HepG2 (cell line): Measurements from ENCODE around the gene YIPF4. TPM values are rescaled to one million over a fixed set of nuclear protein-coding genes. Genes with fewer than 3 reads are reported as not detected.

Source experiments
- CEBPG ChIP-seq: IDR thresholded peaks from 2 replicates; pipeline ENCODE4 v1.6.1; 2016
- GATA4 ChIP-seq: sonication (generic); IDR thresholded peaks from 2 replicates; pipeline ENCODE4 v1.6.1; 2016; ENCODE audit warnings: antibody characterized with exemption, low read depth, borderline replicate concordance
- GPN1 ChIP-seq: sonication (generic); formaldehyde crosslinking; IDR thresholded peaks from 2 replicates; pipeline ENCODE4 v1.5.1; 2020; ENCODE audit warnings: missing genetic modification reagents, borderline replicate concordance
- HMG20A ChIP-seq: IDR thresholded peaks from 2 replicates; pipeline ENCODE4 v1.6.1; 2016; ENCODE audit warnings: borderline replicate concordance
- JUND ChIP-seq: sonication (generic); formaldehyde crosslinking; IDR thresholded peaks from 2 replicates; pipeline ENCODE4 v1.8.0; 2022; ENCODE audit warnings: mild to moderate bottlenecking, missing genetic modification reagents
- KLF6 ChIP-seq: IDR thresholded peaks from 2 replicates; pipeline ENCODE4 v1.8.0; 2016; ENCODE audit warnings: missing biosample characterization, missing genetic modification reagents
- MED1 ChIP-seq: sonication (generic); formaldehyde crosslinking; IDR thresholded peaks from 2 replicates; pipeline ENCODE4 v1.4.0; 2020; ENCODE audit warnings: missing genetic modification reagents
- MIXL1 ChIP-seq: IDR thresholded peaks from 2 replicates; pipeline ENCODE4 v1.6.1; 2016
- MTA1 ChIP-seq: sonication (generic); formaldehyde crosslinking; IDR thresholded peaks from 2 replicates; pipeline ENCODE4 v1.4.0; 2020; ENCODE audit warnings: missing genetic modification reagents, mild to moderate bottlenecking, borderline replicate concordance
- MTERF4 ChIP-seq: sonication (generic); formaldehyde crosslinking; IDR thresholded peaks from 2 replicates; pipeline ENCODE4 v1.8.0; 2023; ENCODE audit warnings: mild to moderate bottlenecking, missing genetic modification reagents
- NAIF1 ChIP-seq: sonication (generic); formaldehyde crosslinking; IDR thresholded peaks from 2 replicates; pipeline ENCODE4 v1.5.0; 2020; ENCODE audit warnings: mild to moderate bottlenecking, missing genetic modification reagents, borderline replicate concordance
- NCOA5 ChIP-seq: sonication (generic); formaldehyde crosslinking; IDR thresholded peaks from 2 replicates; pipeline ENCODE4 v1.4.0; 2020; ENCODE audit warnings: missing genetic modification reagents
- NR2F6 ChIP-seq, 2 experiments: IDR thresholded peaks; 2 replicates each; pipeline ENCODE4 v1.6.1; 2016; ENCODE audit warnings: antibody characterized with exemption in 1 of 2, mild to moderate bottlenecking in 1 of 2
- PHF21A ChIP-seq: sonication (generic); formaldehyde crosslinking; IDR thresholded peaks from 2 replicates; pipeline ENCODE4 v1.5.0; 2020; ENCODE audit warnings: mild to moderate bottlenecking, missing genetic modification reagents
- RXRB ChIP-seq: IDR thresholded peaks from 2 replicates; pipeline ENCODE4 v1.6.1; 2016; ENCODE audit warnings: borderline replicate concordance, missing genetic modification reagents, missing compliant biosample characterization
- SP2 ChIP-seq: sonication (generic); formaldehyde crosslinking; IDR thresholded peaks from 2 replicates; pipeline ENCODE4 v1.5.1; 2020; ENCODE audit warnings: mild to moderate bottlenecking, missing genetic modification reagents
- SRF ChIP-seq: IDR thresholded peaks from 2 replicates; pipeline ENCODE4 v1.6.1; 2011; ENCODE audit warnings: mild to moderate bottlenecking, low read depth, low read length, moderate library complexity
- TMF1 ChIP-seq: sonication (generic); formaldehyde crosslinking; IDR thresholded peaks from 2 replicates; pipeline ENCODE4 v1.8.1; 2022; ENCODE audit warnings: low read depth, missing genetic modification reagents
- ZC3H4 ChIP-seq: sonication (generic); formaldehyde crosslinking; IDR thresholded peaks from 2 replicates; pipeline ENCODE4 v1.4.0; 2020; ENCODE audit warnings: missing genetic modification reagents, borderline replicate concordance
- ZKSCAN1 ChIP-seq: fragments of 150-350 bp; IDR thresholded peaks from 2 replicates; pipeline ENCODE4 v1.6.1; 2014; ENCODE audit warnings: low read length
- ZNF12 ChIP-seq: sonication (generic); formaldehyde crosslinking; IDR thresholded peaks from 2 replicates; pipeline ENCODE4 v1.5.0; 2020; ENCODE audit warnings: missing genetic modification reagents
- ZNF569 ChIP-seq: sonication (generic); formaldehyde crosslinking; IDR thresholded peaks from 2 replicates; pipeline ENCODE4 v1.5.0; 2020; ENCODE audit warnings: mild to moderate bottlenecking, missing genetic modification reagents, moderate library complexity, borderline replicate concordance
- ZNF670 ChIP-seq: sonication (generic); formaldehyde crosslinking; IDR thresholded peaks from 2 replicates; pipeline ENCODE4 v1.8.0; 2022; ENCODE audit warnings: mild to moderate bottlenecking, missing genetic modification reagents, borderline replicate concordance
- ZNF746 ChIP-seq: sonication (generic); formaldehyde crosslinking; IDR thresholded peaks from 2 replicates; pipeline ENCODE4 v1.8.0; 2022; ENCODE audit warnings: mild to moderate bottlenecking, missing genetic modification reagents
- ZNF777 ChIP-seq: sonication (generic); formaldehyde crosslinking; IDR thresholded peaks from 2 replicates; pipeline ENCODE4 v1.4.0; 2020; ENCODE audit warnings: missing genetic modification reagents
- ZNF782 ChIP-seq: sonication (generic); formaldehyde crosslinking; IDR thresholded peaks from 2 replicates; pipeline ENCODE4 v1.4.0; 2020; ENCODE audit warnings: missing genetic modification reagents, mild to moderate bottlenecking, borderline replicate concordance
- ZSCAN25 ChIP-seq: sonication (generic); formaldehyde crosslinking; IDR thresholded peaks from 2 replicates; pipeline ENCODE4 v1.8.0; 2022; ENCODE audit warnings: mild to moderate bottlenecking, missing genetic modification reagents
- polyA plus RNA-seq, 8 experiments: library from polyadenylated mRNA; depleted of rRNA in 3 of 8; stranded (reverse) in 7 of 8; unstranded in 1 of 8; fragments of >200 nt; fragmentation: Illumina TruSeq in 4 of 8; extraction: Trizol in 4 of 8; gene quantifications; 2 replicates each; pipeline versions ENCODE4 v1.2.1 to v1.2.3, GENCODE V29; 2011 to 2016; ENCODE audit warnings: low read depth in 4 of 8, missing spikeins in 1 of 8, mixed read lengths in 1 of 8; ENCODE audit not compliant: insufficient read depth in 1 of 8
- total RNA-seq, 5 experiments: library from RNA; depleted of rRNA; stranded (reverse); fragments of >200 nt; fragmentation: Illumina TruSeq; extraction: Trizol; gene quantifications; 2 replicates each; pipeline ENCODE4 v1.2.3, GENCODE V29; 2016; ENCODE audit warnings: low read depth in 1 of 5
- TF ChIP-seq, protein P1 (sequence below): sonication (generic); formaldehyde crosslinking; IDR thresholded peaks from 2 replicates; pipeline ENCODE4 v1.4.0; 2020; ENCODE audit warnings: mild to moderate bottlenecking, missing genetic modification reagents
- TF ChIP-seq, protein P2 (sequence below): IDR thresholded peaks from 2 replicates; pipeline ENCODE4 v1.6.1; 2016; ENCODE audit warnings: control low read depth
- TF ChIP-seq, protein P3 (sequence below): sonication (generic); formaldehyde crosslinking; IDR thresholded peaks from 2 replicates; pipeline ENCODE4 v1.5.1; 2020; ENCODE audit warnings: mild to moderate bottlenecking, moderate library complexity, missing genetic modification reagents

YIPF4 gene
- total and polyA plus RNA-seq, 2 of the 13 experiments (the other 11 are each of a cell fraction or from before 2014, with no cell fraction given): 19.0 to 43.9 TPM

DNA sequence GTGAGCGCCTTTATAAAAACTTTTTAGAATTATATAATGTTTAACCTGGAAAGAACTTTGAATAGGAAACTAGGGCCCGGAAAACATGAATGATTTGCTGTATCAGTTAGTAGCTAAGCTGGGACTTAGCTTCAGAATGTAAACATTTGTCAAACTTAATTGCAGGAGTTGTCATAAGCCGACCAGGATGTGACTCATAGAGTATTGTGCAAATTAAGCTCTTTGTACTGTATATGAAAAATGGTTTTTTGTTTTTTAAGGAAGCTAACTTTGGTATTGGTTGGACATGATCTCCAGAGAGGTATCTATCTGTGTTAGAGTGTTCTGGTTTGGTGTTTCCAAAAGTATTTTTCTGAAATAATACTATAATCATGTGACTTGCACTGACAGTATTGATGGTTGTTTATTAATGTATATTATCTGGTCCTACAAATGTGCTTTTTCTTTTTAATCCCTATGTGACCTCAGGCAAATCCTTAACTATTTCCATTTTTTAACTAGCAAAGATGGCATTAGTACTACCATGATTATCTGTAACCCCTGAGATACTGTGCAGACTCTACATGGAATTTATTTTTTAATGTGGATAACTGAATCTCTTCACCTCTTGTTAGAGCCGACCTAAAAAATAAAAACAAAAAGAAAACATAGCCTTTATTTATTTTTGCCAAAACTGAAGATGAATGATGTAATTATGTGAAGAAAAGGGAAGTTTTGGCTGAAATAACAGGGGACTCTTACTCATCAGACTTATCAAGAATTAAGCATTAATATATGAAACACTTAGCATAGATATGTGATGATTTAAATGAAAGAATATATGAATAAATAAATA is 11.7 kb downstream of the YIPF4 start (continued):
- TF ChIP-seq PHF21A (CRISPR knock-in tag): no peak
- TF ChIP-seq ZNF670 (CRISPR knock-in tag): 0 out of 2 replicates have a peak, but pooled peaks have one; percentile 40
- TF ChIP-seq ZNF777: no peak
- peak; percentile 63; the same call in 1 of the 2 replicates for TF ChIP-seq ZNF12 (CRISPR knock-in tag)
- TF ChIP-seq ZNF746 (CRISPR knock-in tag): no peak
- TF ChIP-seq MTERF4 (CRISPR knock-in tag): no peak
- no peak for TF ChIP-seq NCOA5 (CRISPR knock-in tag)
- TF ChIP-seq MTA1 (CRISPR knock-in tag): no peak
- TF ChIP-seq, protein P1, sequence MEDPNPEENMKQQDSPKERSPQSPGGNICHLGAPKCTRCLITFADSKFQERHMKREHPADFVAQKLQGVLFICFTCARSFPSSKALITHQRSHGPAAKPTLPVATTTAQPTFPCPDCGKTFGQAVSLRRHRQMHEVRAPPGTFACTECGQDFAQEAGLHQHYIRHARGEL (CRISPR knock-in tag): no peak
- TF ChIP-seq ZNF782 (CRISPR knock-in tag): no peak
- TF ChIP-seq HMG20A (CRISPR knock-in tag): peak; percentile 84
- TF ChIP-seq, protein P2, sequence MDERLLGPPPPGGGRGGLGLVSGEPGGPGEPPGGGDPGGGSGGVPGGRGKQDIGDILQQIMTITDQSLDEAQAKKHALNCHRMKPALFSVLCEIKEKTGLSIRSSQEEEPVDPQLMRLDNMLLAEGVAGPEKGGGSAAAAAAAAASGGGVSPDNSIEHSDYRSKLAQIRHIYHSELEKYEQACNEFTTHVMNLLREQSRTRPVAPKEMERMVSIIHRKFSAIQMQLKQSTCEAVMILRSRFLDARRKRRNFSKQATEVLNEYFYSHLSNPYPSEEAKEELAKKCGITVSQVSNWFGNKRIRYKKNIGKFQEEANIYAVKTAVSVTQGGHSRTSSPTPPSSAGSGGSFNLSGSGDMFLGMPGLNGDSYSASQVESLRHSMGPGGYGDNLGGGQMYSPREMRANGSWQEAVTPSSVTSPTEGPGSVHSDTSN (CRISPR knock-in tag): no peak
- TF ChIP-seq TMF1 (CRISPR knock-in tag): no peak
- TF ChIP-seq SRF: no peak
- no peak for TF ChIP-seq ZC3H4 (CRISPR knock-in tag)
- TF ChIP-seq ZNF569 (CRISPR knock-in tag): no peak
- no peak for TF ChIP-seq KLF6
- no peak for TF ChIP-seq GATA4
- TF ChIP-seq NAIF1 (CRISPR knock-in tag): no peak
- TF ChIP-seq MED1: peak; percentile 81
- TF ChIP-seq GPN1: no peak
- TF ChIP-seq, protein P3, sequence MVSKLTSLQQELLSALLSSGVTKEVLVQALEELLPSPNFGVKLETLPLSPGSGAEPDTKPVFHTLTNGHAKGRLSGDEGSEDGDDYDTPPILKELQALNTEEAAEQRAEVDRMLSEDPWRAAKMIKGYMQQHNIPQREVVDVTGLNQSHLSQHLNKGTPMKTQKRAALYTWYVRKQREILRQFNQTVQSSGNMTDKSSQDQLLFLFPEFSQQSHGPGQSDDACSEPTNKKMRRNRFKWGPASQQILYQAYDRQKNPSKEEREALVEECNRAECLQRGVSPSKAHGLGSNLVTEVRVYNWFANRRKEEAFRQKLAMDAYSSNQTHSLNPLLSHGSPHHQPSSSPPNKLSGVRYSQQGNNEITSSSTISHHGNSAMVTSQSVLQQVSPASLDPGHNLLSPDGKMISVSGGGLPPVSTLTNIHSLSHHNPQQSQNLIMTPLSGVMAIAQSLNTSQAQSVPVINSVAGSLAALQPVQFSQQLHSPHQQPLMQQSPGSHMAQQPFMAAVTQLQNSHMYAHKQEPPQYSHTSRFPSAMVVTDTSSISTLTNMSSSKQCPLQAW (CRISPR knock-in tag): no peak
- TF ChIP-seq SP2 (CRISPR knock-in tag): no peak
- TF ChIP-seq CEBPG (CRISPR knock-in tag): peak; percentile 83
- TF ChIP-seq ZSCAN25: no peak
- TF ChIP-seq NR2F6 (IDR thresholded peaks at IDR 0.05): peak; percentile 32; the same call in 1 of the 2 replicates
- TF ChIP-seq NR2F6 (CRISPR knock-in tag; IDR thresholded peaks at IDR 0.05): peak; percentile 44; the same call in 1 of the 2 replicates
- peak; percentile 77 for TF ChIP-seq RXRB
- peak; percentile 87; the same call in 1 of the 2 replicates for TF ChIP-seq JUND
- peak; percentile 74 for TF ChIP-seq MIXL1
- no peak for TF ChIP-seq ZKSCAN1
